DND-41 (cell line): ENCODE results near the gene PPP1R14C.

Experiments used
- ATAC-seq: fragments of 200-7000 bp; cut with Tn5 transposase; 3 replicates; pipeline ENCODE4 v1.9.1; 2021; ENCODE audit warnings: low read depth; ENCODE audit not compliant: insufficient read depth
- DNase-seq: peaks from one replicate; pipeline ENCODE4 v3.0.0-alpha.2; 2020
- H2AFZ ChIP-seq: 2 replicates; pipeline ENCODE4 v1.6.0; 2012; ENCODE audit warnings: low read depth, low read length
- H3K27ac ChIP-seq: 2 replicates; pipeline ENCODE4 v1.5.1; 2012; ENCODE audit warnings: low read length, inconsistent platforms
- H3K27me3 ChIP-seq: fragments of 200-600 bp; sonication (generic); 2 replicates; pipeline ENCODE4 v1.6.0; 2012; ENCODE audit warnings: low read length, mild to moderate bottlenecking, inconsistent platforms; ENCODE audit not compliant: insufficient read depth, poor library complexity
- H3K36me3 ChIP-seq: 2 replicates; pipeline ENCODE4 v1.5.1; 2012; ENCODE audit warnings: low read length, inconsistent platforms; ENCODE audit not compliant: insufficient read depth
- H3K4me1 ChIP-seq: 2 replicates; pipeline ENCODE4 v1.5.1; 2012; ENCODE audit warnings: mild to moderate bottlenecking, low read length; ENCODE audit not compliant: insufficient read depth
- H3K4me2 ChIP-seq: 2 replicates; pipeline ENCODE4 v1.6.0; 2012; ENCODE audit warnings: mild to moderate bottlenecking, moderate library complexity, low read length, inconsistent platforms; ENCODE audit not compliant: insufficient read depth
- H3K4me3 ChIP-seq, 2 experiments: fragments of 200-600 bp in 1 of 2; shearing (Covaris generic) in 1 of 2; 2 replicates each; pipeline ENCODE4 v1.5.1; 2012 to 2016; ENCODE audit warnings: inconsistent platforms in 2 of 2, low read length in 2 of 2, mild to moderate bottlenecking in 2 of 2, low read depth in 1 of 2, moderate library complexity in 1 of 2
- H3K79me2 ChIP-seq: 2 replicates; pipeline ENCODE4 v1.6.0; 2012; ENCODE audit warnings: low read length, inconsistent platforms; ENCODE audit not compliant: insufficient read depth
- H3K9ac ChIP-seq: 2 replicates; pipeline ENCODE4 v1.6.0; 2012; ENCODE audit warnings: low read depth, mild to moderate bottlenecking, inconsistent platforms, low read length, moderate library complexity
- H3K9me3 ChIP-seq: 2 replicates; pipeline ENCODE4 v1.5.1; 2012; ENCODE audit warnings: low read length, moderate library complexity, mild to moderate bottlenecking, inconsistent platforms; ENCODE audit not compliant: insufficient read depth, severe bottlenecking
- H4K20me1 ChIP-seq: 2 replicates; pipeline ENCODE4 v1.6.0; 2012; ENCODE audit warnings: low read length; ENCODE audit not compliant: insufficient read depth
- EZH2 ChIP-seq: IDR thresholded peaks from 3 replicates; pipeline ENCODE4 v1.6.1; 2012; ENCODE audit warnings: borderline replicate concordance, low read depth, mild to moderate bottlenecking, moderate library complexity, low read length, inconsistent platforms; ENCODE audit not compliant: severe bottlenecking
- TF ChIP-seq, protein P1 (sequence below): IDR thresholded peaks from 2 replicates; pipeline ENCODE4 v1.5.1; 2012; ENCODE audit warnings: borderline replicate concordance, low read length, moderate library complexity, mild to moderate bottlenecking; ENCODE audit not compliant: poor library complexity, severe bottlenecking; ENCODE audit errors: extremely low read depth

The PPP1R14C gene

DNA sequence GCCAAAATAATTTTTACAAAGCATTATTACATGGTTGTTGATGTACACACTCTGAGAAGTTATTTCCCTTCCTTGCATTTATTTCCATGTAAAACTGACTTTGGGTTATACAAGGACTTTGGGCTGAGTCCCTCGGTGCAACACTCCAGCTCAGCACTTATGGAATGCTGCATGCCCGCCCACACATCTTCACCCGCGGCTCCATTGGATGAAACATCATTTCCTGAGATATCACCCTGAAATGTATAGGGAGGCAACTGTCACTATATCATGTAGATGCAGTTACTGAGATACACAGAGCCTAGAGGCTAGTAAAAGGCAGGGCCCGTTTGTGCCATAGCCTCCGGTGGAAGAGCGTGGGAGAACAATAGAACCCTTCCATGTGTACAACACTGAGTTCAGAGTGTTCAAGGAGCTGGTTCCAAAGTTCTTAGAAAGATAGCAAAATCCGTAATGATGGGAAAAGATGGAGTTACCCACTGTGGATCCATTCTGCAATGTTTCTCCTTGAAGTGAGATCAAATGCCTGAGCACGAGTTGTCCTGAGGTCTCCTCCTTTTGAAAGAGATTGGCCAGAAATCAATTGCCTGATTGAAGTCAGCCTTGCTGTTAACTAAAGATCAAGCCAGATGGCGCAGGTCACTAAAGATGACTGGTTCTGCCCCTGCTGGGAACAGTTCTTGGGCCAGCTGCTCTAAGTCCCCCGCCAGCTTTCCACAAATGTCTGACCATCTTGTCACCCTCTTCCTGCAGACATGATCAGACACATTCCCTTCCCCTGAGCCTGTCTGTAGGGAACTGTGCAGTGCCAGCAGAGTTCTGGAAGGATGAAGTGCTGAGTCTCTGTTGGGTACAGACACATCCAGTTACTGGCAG, 125.1 kb downstream of the PPP1R14C start:
- Histone ChIP-seq H3K9ac (no peak overlapping the region), H3K4me1 (no peaks in the 10 kb centered on the region), H3K79me2 (no peaks in the 10 kb centered on the region), H3K9me3 (no peaks in the 10 kb centered on the region), H2AFZ (no peak overlapping the region), H3K27me3 (no peaks in the 10 kb centered on the region), H3K4me2 (no peak overlapping the region), H3K27ac (no peak overlapping the region), H3K36me3 (no peaks in the 10 kb centered on the region), H3K4me3 (no peak overlapping the region), H4K20me1 (0 out of 2 replicates have a peak, but pooled peaks cover 2% of the 10 kb centered on the region)
- TF ChIP-seq EZH2 = no peak
- TF ChIP-seq, protein P1, sequence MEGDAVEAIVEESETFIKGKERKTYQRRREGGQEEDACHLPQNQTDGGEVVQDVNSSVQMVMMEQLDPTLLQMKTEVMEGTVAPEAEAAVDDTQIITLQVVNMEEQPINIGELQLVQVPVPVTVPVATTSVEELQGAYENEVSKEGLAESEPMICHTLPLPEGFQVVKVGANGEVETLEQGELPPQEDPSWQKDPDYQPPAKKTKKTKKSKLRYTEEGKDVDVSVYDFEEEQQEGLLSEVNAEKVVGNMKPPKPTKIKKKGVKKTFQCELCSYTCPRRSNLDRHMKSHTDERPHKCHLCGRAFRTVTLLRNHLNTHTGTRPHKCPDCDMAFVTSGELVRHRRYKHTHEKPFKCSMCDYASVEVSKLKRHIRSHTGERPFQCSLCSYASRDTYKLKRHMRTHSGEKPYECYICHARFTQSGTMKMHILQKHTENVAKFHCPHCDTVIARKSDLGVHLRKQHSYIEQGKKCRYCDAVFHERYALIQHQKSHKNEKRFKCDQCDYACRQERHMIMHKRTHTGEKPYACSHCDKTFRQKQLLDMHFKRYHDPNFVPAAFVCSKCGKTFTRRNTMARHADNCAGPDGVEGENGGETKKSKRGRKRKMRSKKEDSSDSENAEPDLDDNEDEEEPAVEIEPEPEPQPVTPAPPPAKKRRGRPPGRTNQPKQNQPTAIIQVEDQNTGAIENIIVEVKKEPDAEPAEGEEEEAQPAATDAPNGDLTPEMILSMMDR = no peak
- no peak for ATAC-seq
- DNase-seq = no peak

DNA sequence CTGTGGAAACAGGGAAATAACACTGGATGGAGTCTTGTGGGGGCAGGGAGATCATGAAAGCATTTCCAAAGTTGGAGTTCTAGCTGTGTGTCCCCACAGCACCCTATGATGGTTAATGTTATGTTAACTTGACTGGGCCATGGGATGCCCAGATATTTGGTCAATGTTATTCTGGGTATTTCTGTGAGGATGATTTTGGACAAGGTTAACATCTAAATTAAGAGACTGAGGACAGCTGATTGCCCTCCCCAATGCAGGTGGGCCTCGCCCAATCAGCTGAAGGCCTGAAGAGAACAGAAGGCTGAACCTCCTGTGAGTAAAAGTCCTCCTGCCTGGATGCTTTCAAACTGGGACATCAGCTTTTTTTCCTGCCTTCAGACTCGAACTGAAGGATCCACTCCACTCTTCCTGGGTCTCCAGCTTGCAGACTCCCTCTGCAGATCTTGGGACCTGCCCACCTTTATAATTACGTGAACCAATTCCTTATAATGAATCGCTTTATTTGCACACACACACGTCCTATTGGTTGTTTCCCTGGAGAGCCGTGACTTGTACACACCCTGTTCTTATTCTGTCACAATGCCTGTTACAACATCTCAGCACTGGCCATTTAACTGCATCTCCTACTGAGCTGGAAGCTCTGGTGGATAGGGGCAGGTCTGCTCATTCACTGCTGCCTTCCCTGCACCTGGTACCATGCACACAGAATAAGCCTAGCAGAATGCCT, 126.4 kb downstream of the PPP1R14C start:
- Histone ChIP-seq H3K27ac (no peak overlapping the region), H3K9me3 (no peaks in the 10 kb centered on the region), H3K9ac (no peak overlapping the region), H4K20me1 (no peaks in the 10 kb centered on the region), H3K27me3 (peaks cover 6% of the 10 kb centered on the region), H3K4me3 (no peak overlapping the region), H3K79me2 (no peaks in the 10 kb centered on the region), H2AFZ (no peak overlapping the region), H3K36me3 (no peaks in the 10 kb centered on the region), H3K4me1 (no peaks in the 10 kb centered on the region), H3K4me2 (no peak overlapping the region)
- TF ChIP-seq, protein P1 = no peak
- TF ChIP-seq EZH2 = no peak
- DNase-seq (no peak), ATAC-seq (no peak)

DNA sequence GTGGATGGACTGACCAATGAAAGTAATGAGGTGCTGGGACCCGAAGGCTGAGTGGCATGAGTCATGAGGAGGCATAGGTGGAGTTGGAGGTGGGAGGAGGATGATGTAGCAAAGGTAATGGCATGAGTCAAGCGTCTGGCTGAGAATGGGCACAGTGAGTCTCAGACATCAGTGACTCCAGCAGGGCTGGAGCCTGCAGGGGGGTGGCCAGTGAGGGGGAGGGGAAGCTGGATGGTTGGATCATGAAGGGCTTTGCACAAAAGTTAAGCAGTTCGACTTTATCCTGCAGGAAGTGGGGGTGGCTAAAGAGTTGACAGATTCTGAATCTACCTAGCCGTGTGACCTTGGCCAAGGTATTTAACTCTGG, 127.0 kb downstream of the PPP1R14C start:
- Histone ChIP-seq H4K20me1 (no peaks in the 10 kb centered on the region), H2AFZ (no peak overlapping the region), H3K4me1 (no peaks in the 10 kb centered on the region), H3K4me3 (no peak overlapping the region), H3K79me2 (no peaks in the 10 kb centered on the region), H3K27me3 (peaks cover 6% of the 10 kb centered on the region), H3K27ac (no peak overlapping the region), H3K9ac (no peak overlapping the region), H3K9me3 (no peaks in the 10 kb centered on the region), H3K4me2 (no peak overlapping the region), H3K36me3 (no peaks in the 10 kb centered on the region)
- ATAC-seq = no peak
- DNase-seq = no peak
- TF ChIP-seq, protein P1 = no peak
- TF ChIP-seq EZH2 = no peak
